Loucy (cell line): ENCODE data around the gene PGRMC2.

Source experiments
- H2AFZ ChIP-seq: fragments of 200-600 bp; sonication (generic); 2 replicates; pipeline ENCODE4 v1.6.0; 2016; ENCODE audit warnings: antibody characterized with exemption, mild to moderate bottlenecking, low read length, moderate library complexity
- H3F3A ChIP-seq: fragments of 200-600 bp; 2 replicates; pipeline ENCODE4 v1.6.0; 2016; ENCODE audit warnings: antibody characterized with exemption, low read depth, mild to moderate bottlenecking
- H3K27me3 ChIP-seq: fragments of 200-600 bp; sonication (generic); 2 replicates; pipeline ENCODE4 v1.6.1; 2014; ENCODE audit warnings: low read length, mild to moderate bottlenecking; ENCODE audit not compliant: insufficient read depth, poor library complexity, severe bottlenecking
- H3K36me3 ChIP-seq: fragments of 200-600 bp; sonication (generic); 2 replicates; pipeline ENCODE4 v1.6.1; 2016; ENCODE audit warnings: low read length; ENCODE audit not compliant: insufficient read depth
- H3K4me1 ChIP-seq: fragments of 200-600 bp; sonication (generic); 2 replicates; pipeline ENCODE4 v1.5.1; 2014; ENCODE audit warnings: low read length, mild to moderate bottlenecking; ENCODE audit not compliant: insufficient read depth, poor library complexity, severe bottlenecking
- H3K4me2 ChIP-seq: fragments of 200-600 bp; sonication (generic); 2 replicates; pipeline ENCODE4 v1.6.0; 2014; ENCODE audit warnings: antibody characterized with exemption, low read length, low read depth, mild to moderate bottlenecking; ENCODE audit not compliant: poor library complexity, severe bottlenecking
- H3K4me3 ChIP-seq: fragments of 200-600 bp; sonication (generic); 2 replicates; pipeline ENCODE4 v1.5.1; 2014; ENCODE audit warnings: low read length, mild to moderate bottlenecking, mixed read lengths; ENCODE audit not compliant: poor library complexity, severe bottlenecking
- H3K79me2 ChIP-seq: fragments of 200-600 bp; sonication (generic); 2 replicates; pipeline ENCODE4 v1.6.1; 2014; ENCODE audit warnings: low read length; ENCODE audit not compliant: insufficient read depth
- H3K9ac ChIP-seq: fragments of 200-600 bp; sonication (generic); 2 replicates; pipeline ENCODE4 v1.6.0; 2014; ENCODE audit warnings: mild to moderate bottlenecking, low read depth, low read length, moderate library complexity; ENCODE audit not compliant: poor library complexity, severe bottlenecking
- H3K9me2 ChIP-seq: fragments of 200-600 bp; sonication (generic); replicated peaks from 2 replicates; pipeline ENCODE4 v1.6.1; 2016; ENCODE audit warnings: low read depth, low read length, mixed read lengths
- H3K9me3 ChIP-seq: fragments of 200-600 bp; sonication (generic); 2 replicates; pipeline ENCODE4 v1.6.1; 2014; ENCODE audit warnings: mild to moderate bottlenecking, antibody characterized with exemption, low read length, low read depth; ENCODE audit not compliant: insufficient read depth
- H4K20me1 ChIP-seq: fragments of 200-600 bp; sonication (generic); 2 replicates; pipeline ENCODE4 v1.6.0; 2014; ENCODE audit warnings: antibody characterized with exemption, low read length, mild to moderate bottlenecking; ENCODE audit not compliant: insufficient read depth, poor library complexity, severe bottlenecking
- EZH2phosphoT487 ChIP-seq: fragments of 200-600 bp; IDR thresholded peaks from 2 replicates; pipeline ENCODE4 v1.6.1; 2018; ENCODE audit warnings: antibody characterized with exemption, mild to moderate bottlenecking, moderate library complexity, borderline replicate concordance
- TF ChIP-seq, protein P1 (sequence below): fragments of 200-600 bp; sonication (generic); conservative IDR thresholded peaks from 2 replicates; pipeline ENCODE4 v1.5.1; 2014; ENCODE audit warnings: mild to moderate bottlenecking, antibody characterized with exemption, low read length

PGRMC2 gene, protein sequence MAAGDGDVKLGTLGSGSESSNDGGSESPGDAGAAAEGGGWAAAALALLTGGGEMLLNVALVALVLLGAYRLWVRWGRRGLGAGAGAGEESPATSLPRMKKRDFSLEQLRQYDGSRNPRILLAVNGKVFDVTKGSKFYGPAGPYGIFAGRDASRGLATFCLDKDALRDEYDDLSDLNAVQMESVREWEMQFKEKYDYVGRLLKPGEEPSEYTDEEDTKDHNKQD

DNA sequence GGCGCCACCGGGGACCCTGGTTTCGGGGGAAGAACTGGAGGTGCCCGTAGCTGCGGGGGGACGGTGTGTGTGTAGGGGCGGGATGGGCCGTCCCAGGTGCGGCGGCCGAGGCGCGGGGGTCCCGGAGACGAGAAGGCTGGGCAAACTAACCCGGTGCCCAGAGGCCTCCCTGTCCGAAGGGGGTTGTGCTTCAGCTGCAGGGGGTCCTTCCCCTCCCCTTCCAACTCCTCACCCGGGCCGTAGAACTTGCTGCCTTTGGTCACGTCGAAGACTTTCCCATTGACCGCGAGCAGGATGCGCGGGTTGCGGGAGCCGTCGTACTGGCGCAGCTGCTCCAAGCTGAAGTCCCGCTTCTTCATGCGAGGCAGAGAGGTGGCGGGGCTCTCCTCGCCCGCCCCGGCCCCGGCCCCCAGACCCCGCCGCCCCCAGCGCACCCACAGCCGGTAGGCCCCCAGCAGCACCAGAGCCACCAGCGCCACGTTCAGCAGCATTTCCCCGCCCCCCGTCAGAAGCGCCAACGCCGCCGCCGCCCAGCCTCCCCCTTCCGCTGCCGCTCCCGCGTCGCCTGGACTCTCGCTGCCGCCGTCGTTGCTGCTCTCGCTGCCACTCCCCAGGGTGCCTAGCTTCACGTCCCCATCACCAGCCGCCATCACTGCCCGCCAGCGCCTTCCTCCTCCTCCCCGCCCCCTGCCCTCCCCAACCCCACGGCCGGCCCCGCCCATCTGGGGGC is at the start of gene PGRMC2:
TSS of gene PGRMC2 (minus strand) at position 673 of the 730 bp plus-strand sequence. CDS start at position 650, 23 bp downstream.
- Histone ChIP-seq H3K9me2 (no peaks in the 10 kb centered on the region), H2AFZ (peak within 1 kb of the TSS; percentile 82), H3K4me3 (peak within 1 kb of the TSS; percentile 96), H3K27me3 (no peaks in the 10 kb centered on the region), H3K4me2 (peak within 1 kb of the TSS; percentile 91), H3F3A (0 out of 2 replicates have a peak, but pooled peaks cover 2% of the 10 kb centered on the region), H3K4me1 (peaks cover 47% of the 10 kb centered on the region), H4K20me1 (peaks cover 41% of the 10 kb centered on the region), H3K9ac (peak within 1 kb of the TSS; percentile 100), H3K36me3 (no peaks in the 10 kb centered on the region), H3K9me3 (no peaks in the 10 kb centered on the region), H3K79me2 (peaks cover 58% of the 10 kb centered on the region)
- no peak for TF ChIP-seq EZH2phosphoT487
- TF ChIP-seq, protein P1, sequence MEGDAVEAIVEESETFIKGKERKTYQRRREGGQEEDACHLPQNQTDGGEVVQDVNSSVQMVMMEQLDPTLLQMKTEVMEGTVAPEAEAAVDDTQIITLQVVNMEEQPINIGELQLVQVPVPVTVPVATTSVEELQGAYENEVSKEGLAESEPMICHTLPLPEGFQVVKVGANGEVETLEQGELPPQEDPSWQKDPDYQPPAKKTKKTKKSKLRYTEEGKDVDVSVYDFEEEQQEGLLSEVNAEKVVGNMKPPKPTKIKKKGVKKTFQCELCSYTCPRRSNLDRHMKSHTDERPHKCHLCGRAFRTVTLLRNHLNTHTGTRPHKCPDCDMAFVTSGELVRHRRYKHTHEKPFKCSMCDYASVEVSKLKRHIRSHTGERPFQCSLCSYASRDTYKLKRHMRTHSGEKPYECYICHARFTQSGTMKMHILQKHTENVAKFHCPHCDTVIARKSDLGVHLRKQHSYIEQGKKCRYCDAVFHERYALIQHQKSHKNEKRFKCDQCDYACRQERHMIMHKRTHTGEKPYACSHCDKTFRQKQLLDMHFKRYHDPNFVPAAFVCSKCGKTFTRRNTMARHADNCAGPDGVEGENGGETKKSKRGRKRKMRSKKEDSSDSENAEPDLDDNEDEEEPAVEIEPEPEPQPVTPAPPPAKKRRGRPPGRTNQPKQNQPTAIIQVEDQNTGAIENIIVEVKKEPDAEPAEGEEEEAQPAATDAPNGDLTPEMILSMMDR: no peak

DNA sequence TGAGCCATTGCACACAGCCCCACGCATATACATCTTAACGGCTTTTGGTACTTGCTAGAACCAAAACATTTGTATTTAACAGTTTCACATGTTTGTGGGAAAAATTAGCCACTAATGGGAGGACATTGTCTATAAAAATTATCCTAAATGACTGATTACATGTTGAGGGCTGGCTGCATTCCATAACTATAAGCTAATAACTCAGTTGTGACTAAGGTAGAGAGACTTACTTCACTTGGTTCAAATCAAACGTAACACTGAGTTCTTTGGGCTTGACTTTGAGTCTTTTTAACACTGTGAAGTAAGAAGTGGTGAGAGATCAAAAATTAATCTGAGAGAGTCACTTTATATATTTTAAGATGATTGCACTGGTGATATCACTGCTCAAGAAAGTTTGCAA is 47.9 kb upstream of the PGRMC2 start:
- TF ChIP-seq, protein P1: no peak
- TF ChIP-seq EZH2phosphoT487: no peak
- no peaks in the 10 kb centered on the region for H3K79me2 ChIP-seq
- no peaks in the 10 kb centered on the region for H3K4me1 ChIP-seq

DNA sequence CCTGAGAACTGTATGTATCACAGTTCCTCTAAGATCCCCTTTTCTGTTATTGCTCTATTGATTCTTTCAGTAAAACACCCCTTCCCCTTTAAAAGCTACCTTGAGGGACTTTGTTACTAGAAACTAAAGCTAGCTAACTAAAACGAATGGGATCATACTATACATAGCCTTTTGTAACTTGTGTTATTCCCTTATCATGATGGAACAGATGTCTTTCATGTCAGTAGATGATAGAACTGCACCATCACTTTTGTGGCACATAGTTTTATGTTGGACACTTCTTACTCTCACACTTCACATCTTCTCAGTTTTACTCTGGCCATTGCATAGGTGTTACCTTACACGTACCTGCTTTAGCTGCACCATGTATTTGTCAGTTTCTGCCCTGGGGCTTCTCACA is 46.6 kb upstream of the PGRMC2 start:
- Histone ChIP-seq H3K4me2 (no peak overlapping the region), H3F3A (no peaks in the 10 kb centered on the region), H3K79me2 (no peaks in the 10 kb centered on the region), H3K4me1 (no peaks in the 10 kb centered on the region), H2AFZ (no peak overlapping the region), H3K9me3 (no peaks in the 10 kb centered on the region), H3K9me2 (no peaks in the 10 kb centered on the region), H3K4me3 (no peak overlapping the region), H3K9ac (no peak overlapping the region), H4K20me1 (no peaks in the 10 kb centered on the region), H3K36me3 (no peaks in the 10 kb centered on the region), H3K27me3 (no peaks in the 10 kb centered on the region)
- TF ChIP-seq EZH2phosphoT487: no peak
- TF ChIP-seq, protein P1: no peak

More for the DNA sequence above, 47.9 kb upstream of the PGRMC2 start:
- Histone ChIP-seq H3K9me3 (no peaks in the 10 kb centered on the region), H4K20me1 (no peaks in the 10 kb centered on the region), H3K27me3 (no peaks in the 10 kb centered on the region), H3K36me3 (no peaks in the 10 kb centered on the region), H2AFZ (no peak overlapping the region), H3K9me2 (no peaks in the 10 kb centered on the region), H3F3A (no peaks in the 10 kb centered on the region), H3K4me3 (no peak overlapping the region), H3K9ac (no peak overlapping the region), H3K4me2 (no peak overlapping the region)
